SU-DHL-6 (cell line): Measurements from ENCODE around the gene UNC119.

Experiments
- H2AFZ ChIP-seq: fragments of 200-600 bp; sonication (generic); 2 replicates; pipeline ENCODE4 v1.6.1; 2014; ENCODE audit warnings: low read depth, mild to moderate bottlenecking, moderate library complexity, mixed read lengths, antibody characterized with exemption, low read length; ENCODE audit not compliant: severe bottlenecking
- H3F3A ChIP-seq: fragments of 200-600 bp; shearing (Covaris generic); 2 replicates; pipeline ENCODE4 v1.6.0; 2016; ENCODE audit warnings: antibody characterized with exemption, mild to moderate bottlenecking; ENCODE audit not compliant: insufficient read depth
- H3K27ac ChIP-seq: fragments of 200-600 bp; sonication (generic); 2 replicates; pipeline ENCODE4 v1.5.1; 2016; ENCODE audit warnings: low read depth, mild to moderate bottlenecking, low read length, moderate library complexity, mixed read lengths
- H3K27me3 ChIP-seq: fragments of 200-600 bp; sonication (generic), shearing (Covaris generic); 2 replicates; pipeline ENCODE4 v1.6.0; 2014; ENCODE audit warnings: mild to moderate bottlenecking, low read length
- H3K36me3 ChIP-seq: fragments of 200-600 bp; sonication (generic); 2 replicates; pipeline ENCODE4 v1.6.1; 2014; ENCODE audit warnings: mild to moderate bottlenecking, low read length, mixed read lengths
- H3K4me2 ChIP-seq: fragments of 300-600, 200-600 bp; shearing (Covaris generic), sonication (generic); 2 replicates; pipeline ENCODE4 v1.6.0; 2014; ENCODE audit warnings: low read length, low read depth, mild to moderate bottlenecking; ENCODE audit not compliant: poor library complexity, severe bottlenecking
- H3K4me3 ChIP-seq: fragments of 200-600 bp; sonication (generic); 2 replicates; pipeline ENCODE4 v1.5.1; 2014; ENCODE audit warnings: antibody characterized with exemption, low read length, mild to moderate bottlenecking, mixed read lengths; ENCODE audit not compliant: insufficient read depth, poor library complexity, severe bottlenecking
- H3K79me2 ChIP-seq: fragments of 200-600 bp; sonication (generic); 2 replicates; pipeline ENCODE4 v1.6.1; 2014; ENCODE audit warnings: mild to moderate bottlenecking, low read length, moderate library complexity; ENCODE audit not compliant: insufficient read depth
- H3K9ac ChIP-seq: fragments of 200-600 bp; sonication (generic); 2 replicates; pipeline ENCODE4 v1.7.0; 2014; ENCODE audit warnings: mild to moderate bottlenecking, low read length
- H3K9me2 ChIP-seq: fragments of 200-600 bp; sonication (generic); replicated peaks from 2 replicates; pipeline ENCODE4 v1.6.1; 2014; ENCODE audit warnings: low read length; ENCODE audit not compliant: insufficient read depth
- H3K9me3 ChIP-seq: fragments of 200-600 bp; sonication (generic); 2 replicates; pipeline ENCODE4 v1.6.1; 2014; ENCODE audit warnings: low read length, mixed read lengths; ENCODE audit not compliant: insufficient read depth
- H4K20me1 ChIP-seq: fragments of 200-600 bp; sonication (generic); 2 replicates; pipeline ENCODE4 v1.6.1; 2014; ENCODE audit warnings: low read depth, mild to moderate bottlenecking, antibody characterized with exemption, low read length, moderate library complexity, mixed read lengths
- EZH2phosphoT487 ChIP-seq: fragments of 200-600 bp; sonication (generic), shearing (Covaris generic); conservative IDR thresholded peaks from 2 replicates; pipeline ENCODE4 v1.6.1; 2018; ENCODE audit warnings: mild to moderate bottlenecking, antibody characterized with exemption, low read length, moderate library complexity, mixed read lengths
- TF ChIP-seq, protein P1 (sequence below): fragments of 200-600 bp; sonication (generic); IDR thresholded peaks from one replicate; pipeline ENCODE4 v1.5.1; 2017; ENCODE audit warnings: antibody characterized with exemption, mild to moderate bottlenecking, low read length, moderate library complexity; ENCODE audit not compliant: insufficient read depth, poor library complexity, severe bottlenecking

UNC119 gene

DNA sequence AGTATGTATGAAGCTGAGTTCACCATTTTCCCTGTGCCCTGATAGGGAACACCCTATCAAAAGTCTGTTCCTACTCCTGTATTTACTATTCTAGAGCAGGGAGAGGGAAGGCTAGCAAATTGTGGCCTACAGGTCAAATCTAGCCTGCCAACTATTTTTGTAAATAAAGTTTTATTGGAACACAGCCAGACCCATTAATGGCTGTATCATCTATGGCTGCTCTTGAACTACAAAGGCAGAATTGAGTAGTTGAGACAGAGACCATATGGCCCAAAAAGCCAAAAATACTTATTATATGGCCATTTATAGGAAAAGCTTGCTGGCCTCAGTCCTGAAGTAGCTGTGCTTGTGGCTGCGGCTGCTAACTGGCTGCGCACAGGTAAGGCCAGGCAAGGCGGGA lies 28.5 kb upstream of the UNC119 start:
- H3K27ac ChIP-seq = no peak overlapping the region
- no peak overlapping the region for H3K9ac ChIP-seq
- TF ChIP-seq, protein P1, sequence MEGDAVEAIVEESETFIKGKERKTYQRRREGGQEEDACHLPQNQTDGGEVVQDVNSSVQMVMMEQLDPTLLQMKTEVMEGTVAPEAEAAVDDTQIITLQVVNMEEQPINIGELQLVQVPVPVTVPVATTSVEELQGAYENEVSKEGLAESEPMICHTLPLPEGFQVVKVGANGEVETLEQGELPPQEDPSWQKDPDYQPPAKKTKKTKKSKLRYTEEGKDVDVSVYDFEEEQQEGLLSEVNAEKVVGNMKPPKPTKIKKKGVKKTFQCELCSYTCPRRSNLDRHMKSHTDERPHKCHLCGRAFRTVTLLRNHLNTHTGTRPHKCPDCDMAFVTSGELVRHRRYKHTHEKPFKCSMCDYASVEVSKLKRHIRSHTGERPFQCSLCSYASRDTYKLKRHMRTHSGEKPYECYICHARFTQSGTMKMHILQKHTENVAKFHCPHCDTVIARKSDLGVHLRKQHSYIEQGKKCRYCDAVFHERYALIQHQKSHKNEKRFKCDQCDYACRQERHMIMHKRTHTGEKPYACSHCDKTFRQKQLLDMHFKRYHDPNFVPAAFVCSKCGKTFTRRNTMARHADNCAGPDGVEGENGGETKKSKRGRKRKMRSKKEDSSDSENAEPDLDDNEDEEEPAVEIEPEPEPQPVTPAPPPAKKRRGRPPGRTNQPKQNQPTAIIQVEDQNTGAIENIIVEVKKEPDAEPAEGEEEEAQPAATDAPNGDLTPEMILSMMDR = no peak
- no peak for TF ChIP-seq EZH2phosphoT487
- no peak overlapping the region for H2AFZ ChIP-seq
- no peaks in the 10 kb centered on the region for H3K9me2 ChIP-seq
- H3F3A ChIP-seq = peaks cover 19% of the 10 kb centered on the region
- H3K4me2 ChIP-seq = no peak overlapping the region
- peaks cover 24% of the 10 kb centered on the region for H3K36me3 ChIP-seq
- no peaks in the 10 kb centered on the region for H3K79me2 ChIP-seq
- no peaks in the 10 kb centered on the region for H4K20me1 ChIP-seq
- no peaks in the 10 kb centered on the region for H3K27me3 ChIP-seq
- H3K4me3 ChIP-seq = no peak overlapping the region
- H3K9me3 ChIP-seq = no peaks in the 10 kb centered on the region

DNA sequence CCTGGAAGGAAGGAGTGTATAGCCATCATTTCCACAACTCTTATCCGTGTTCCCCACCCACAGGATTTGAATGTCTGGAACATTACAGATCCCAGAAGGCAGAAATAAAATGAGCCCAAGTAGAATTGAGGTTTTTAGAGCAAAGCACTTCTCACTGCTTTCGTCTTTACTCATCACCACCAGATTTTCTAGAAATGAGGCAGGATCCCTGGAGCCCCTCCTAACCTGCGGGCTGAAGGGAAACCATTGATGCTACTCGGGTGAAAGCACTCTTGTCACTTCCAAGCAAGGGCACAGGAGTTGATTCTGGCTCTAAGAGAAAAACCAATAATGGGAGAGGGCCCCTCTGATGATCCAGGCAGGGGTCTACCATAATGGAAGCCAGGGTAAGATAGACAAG lies 27.1 kb upstream of the UNC119 start:
- Histone ChIP-seq H3K27ac (no peak overlapping the region), H4K20me1 (no peaks in the 10 kb centered on the region), H3K4me2 (no peak overlapping the region)

DNA sequence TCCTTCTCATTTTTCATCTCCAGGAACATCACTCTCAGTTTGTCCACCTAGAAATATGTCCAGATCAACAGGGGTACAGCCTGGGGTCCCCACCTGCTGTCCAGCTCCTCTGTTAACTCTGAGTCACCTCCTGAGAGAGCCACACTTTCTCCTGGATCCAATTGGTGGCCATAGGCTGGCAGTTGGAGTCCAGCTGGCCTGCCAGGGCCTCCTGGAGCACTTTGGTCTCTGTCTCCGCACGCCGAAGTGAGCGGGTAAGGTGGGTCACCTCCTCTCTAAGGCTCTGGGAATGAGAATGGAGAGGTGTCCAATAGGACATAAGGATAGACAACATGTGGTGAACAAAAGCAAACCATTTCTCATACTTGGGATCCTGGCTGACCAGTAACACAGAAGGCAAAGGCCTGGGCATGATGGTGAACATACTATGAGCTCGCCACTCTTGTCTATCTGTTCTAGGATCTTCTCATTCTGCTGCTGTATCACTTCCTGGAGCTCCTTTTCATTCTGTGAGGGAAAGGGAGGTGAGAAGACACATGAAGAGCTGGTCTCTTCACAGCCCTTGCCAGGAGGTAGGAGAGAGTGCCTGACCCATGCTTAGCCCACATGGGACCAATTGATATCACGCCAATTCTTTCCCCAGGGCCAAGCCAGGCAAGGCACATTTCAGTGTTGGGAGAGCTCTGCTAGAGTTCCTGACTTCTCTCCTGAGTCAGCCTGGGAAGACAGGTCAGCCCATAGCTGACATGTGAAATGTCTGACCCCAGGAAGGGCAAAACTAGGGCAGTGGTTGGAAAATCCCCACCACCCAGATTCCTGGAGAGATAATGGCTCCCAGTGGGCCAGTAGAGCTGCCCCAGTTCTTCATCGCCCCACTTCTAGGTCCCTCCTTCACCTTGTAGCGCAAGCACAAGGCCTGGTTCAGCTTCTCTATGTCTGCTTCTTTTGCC lies 26.1 kb upstream of the UNC119 start:
- Histone ChIP-seq H3K9me3 (no peaks in the 10 kb centered on the region), H3K9ac (no peak overlapping the region), H3K9me2 (no peaks in the 10 kb centered on the region), H4K20me1 (no peaks in the 10 kb centered on the region), H3K4me2 (no peak overlapping the region), H3K4me3 (no peak overlapping the region), H2AFZ (no peak overlapping the region), H3F3A (peaks cover 19% of the 10 kb centered on the region), H3K27ac (no peak overlapping the region), H3K79me2 (no peaks in the 10 kb centered on the region), H3K36me3 (peaks cover 10% of the 10 kb centered on the region), H3K27me3 (no peaks in the 10 kb centered on the region)
- TF ChIP-seq, protein P1 = no peak
- no peak for TF ChIP-seq EZH2phosphoT487

More for the DNA sequence above, 27.1 kb upstream of the UNC119 start:
- Histone ChIP-seq H3K9ac (no peak overlapping the region), H3K4me3 (no peak overlapping the region), H3K27me3 (no peaks in the 10 kb centered on the region), H3K9me2 (no peaks in the 10 kb centered on the region), H3K36me3 (peaks cover 15% of the 10 kb centered on the region), H3K79me2 (no peaks in the 10 kb centered on the region), H3K9me3 (no peaks in the 10 kb centered on the region), H3F3A (peaks cover 19% of the 10 kb centered on the region), H2AFZ (no peak overlapping the region)
- TF ChIP-seq, protein P1 = no peak
- no peak for TF ChIP-seq EZH2phosphoT487
